Esophagus muscularis mucosa (tissue), 4 donors: ENCODE results near the gene EOLA2. TPM values are rescaled to one million over a fixed set of nuclear protein-coding genes. Genes with fewer than 3 reads are reported as not detected.
"Not testable (repeated sequence)": the region's sequence is repeated elsewhere in the genome, so short reads cannot be mapped to it uniquely, and the experiment has no call there.

ENCODE experiments used
- DNase-seq: peaks from one replicate; pipeline ENCODE4 v3.0.0-alpha.2; 2017; ENCODE audit errors: extremely low spot score
- H3K27ac ChIP-seq, 4 donors: fragments of 200-600 bp; sonication (generic); replicated peaks in 1 of 4; 1 replicate in 3 of 4; 2 replicates in 1 of 4; pipeline ENCODE4 v1.5.1; 2016 to 2019; ENCODE audit warnings: mild to moderate bottlenecking in 1 of 4
- H3K27me3 ChIP-seq, 4 donors: fragments of 200-600 bp; sonication (generic); one replicate each; pipeline versions ENCODE4 v1.5.1 to v1.6.0; 2016 to 2019
- H3K36me3 ChIP-seq, 4 donors: fragments of 200-600 bp; sonication (generic); one replicate each; pipeline ENCODE4 v1.5.1; 2016 to 2019
- H3K4me1 ChIP-seq, 4 donors: fragments of 200-600 bp; sonication (generic); one replicate each; pipeline ENCODE4 v1.5.1; 2016 to 2019
- H3K4me3 ChIP-seq, 4 donors: fragments of 200-600 bp; sonication (generic); 1 replicate in 2 of 4; 2 replicates in 2 of 4; pipeline ENCODE4 v1.5.1; 2016 to 2019; ENCODE audit warnings: mild to moderate bottlenecking in 4 of 4, moderate library complexity in 1 of 4
- H3K9me3 ChIP-seq, 4 donors: fragments of 200-600 bp; sonication (generic); 1 replicate in 3 of 4; 2 replicates in 1 of 4; pipeline ENCODE4 v1.5.1; 2016 to 2019
- EP300 ChIP-seq: sonication (generic); formaldehyde crosslinking; IDR thresholded peaks from one replicate; pipeline ENCODE4 v1.6.1; 2017; ENCODE audit warnings: antibody characterized with exemption
- POLR2A ChIP-seq: fragments of 450-650 bp; IDR thresholded peaks from one replicate; pipeline ENCODE4 v1.6.1; 2017; ENCODE audit warnings: antibody characterized with exemption, moderate library complexity, mild to moderate bottlenecking, low read depth
- POLR2AphosphoS5 ChIP-seq, 2 donors: sonication (generic); formaldehyde crosslinking; IDR thresholded peaks; one replicate each; pipeline ENCODE4 v1.6.1; 2017; ENCODE audit warnings: antibody characterized with exemption in 2 of 2
- WGBS: methylation state at CpG from one replicate; pipeline ENCODE4 v1.1.5; 2018; 5-methylcytosine and 5-hydroxymethylcytosine counted together
- intact Hi-C: fragments of 100-400 bp; cut with DNase I; formaldehyde crosslinking; loops from one replicate; pipeline ENCODE4 v1.15.1; 2023
- total RNA-seq, 4 donors: library from RNA; depleted of rRNA; stranded (reverse); fragments of >200 nt; gene quantifications; one replicate each; pipeline versions ENCODE4 v1.1.0 to v1.2.1, GENCODE V29; 2016
- TF ChIP-seq, protein P1 (sequence below), 3 experiments: fragments of 200-600 bp in 2 of 3; fragments of 450-650 bp in 1 of 3; sonication (generic) in 2 of 3; IDR thresholded peaks; one replicate each; pipeline ENCODE4 v1.5.1; 2017 to 2019; ENCODE audit warnings: antibody characterized with exemption in 3 of 3, mild to moderate bottlenecking in 2 of 3, moderate library complexity in 1 of 3

The EOLA2 gene
- total RNA-seq, 4 donors from 2014 or later = 15.4 to 24.0 (median 21.5) TPM

DNA sequence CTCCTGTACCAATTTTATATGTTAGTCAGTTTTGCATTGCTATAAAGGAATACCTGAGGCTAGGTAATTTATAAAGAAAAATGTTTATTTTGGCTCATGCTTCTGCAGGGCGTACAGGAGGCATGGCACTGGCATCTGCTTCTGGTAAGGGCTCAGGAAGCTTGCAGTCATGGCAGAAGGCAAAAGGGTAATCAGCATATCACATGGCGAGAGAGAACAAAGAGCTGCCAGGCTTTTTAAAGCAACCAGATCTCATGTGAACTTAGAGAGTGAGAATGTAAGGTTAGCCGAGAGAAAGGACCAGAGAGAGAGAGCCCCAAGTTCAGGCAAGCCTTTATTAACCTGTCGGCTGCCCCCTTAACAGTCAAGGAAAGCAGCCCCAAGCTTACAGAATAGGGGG, 14.5 kb downstream of the EOLA2 start:
- H3K4me3 ChIP-seq, H3K27ac ChIP-seq, DNase-seq, H3K36me3 ChIP-seq, H3K27me3 ChIP-seq, H3K9me3 ChIP-seq, H3K4me1 ChIP-seq, intact Hi-C loops: not testable (repeated sequence)
- no CpG with 5 or more reads among the region's 4 CpGs for WGBS

DNA sequence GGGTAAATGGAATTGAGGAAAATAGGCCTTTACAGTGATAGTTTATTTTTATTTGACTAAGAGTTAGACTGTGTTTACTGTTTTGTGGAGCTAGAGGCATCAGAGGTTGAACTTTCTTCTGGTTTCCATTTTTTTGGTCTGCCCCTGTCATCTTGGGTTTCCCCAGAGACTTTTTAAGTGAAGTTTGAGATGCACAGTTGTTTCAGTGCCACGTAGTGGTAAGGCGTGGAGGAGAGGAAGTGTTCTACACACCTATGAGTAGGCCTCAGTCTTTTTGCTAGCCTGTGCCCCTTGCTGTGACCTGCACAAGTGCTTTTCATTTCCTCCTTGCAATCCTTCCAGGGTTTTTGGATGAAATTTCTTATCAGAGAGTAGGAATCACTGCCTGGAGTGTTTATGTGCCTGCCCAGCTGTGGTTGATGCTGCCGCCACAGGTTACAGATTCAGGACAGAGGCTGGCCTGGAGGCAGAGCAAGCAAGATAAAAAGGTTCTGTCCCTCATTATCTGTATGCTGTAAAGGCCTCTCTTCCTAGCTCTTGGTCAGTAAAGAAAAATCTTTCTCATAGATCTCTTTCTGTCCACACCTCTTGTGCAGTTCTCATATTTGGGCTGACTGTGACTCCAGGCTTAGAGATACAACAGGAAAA, 21.4 kb downstream of the EOLA2 start:
- Histone ChIP-seq H3K27me3 (no peaks in the 10 kb centered on the region), H3K4me1 (no peaks in the 10 kb centered on the region), H3K4me3 (no peak overlapping the region), H3K36me3 (no peaks in the 10 kb centered on the region), H3K9me3 (no peaks in the 10 kb centered on the region), H3K27ac (no peak overlapping the region)
- no peak for DNase-seq
- WGBS = 76% methylated on average over 3 of the region's 3 CpGs
- intact Hi-C loops = no loop called here
- TF ChIP-seq POLR2A = no peak
- TF ChIP-seq, protein P1, sequence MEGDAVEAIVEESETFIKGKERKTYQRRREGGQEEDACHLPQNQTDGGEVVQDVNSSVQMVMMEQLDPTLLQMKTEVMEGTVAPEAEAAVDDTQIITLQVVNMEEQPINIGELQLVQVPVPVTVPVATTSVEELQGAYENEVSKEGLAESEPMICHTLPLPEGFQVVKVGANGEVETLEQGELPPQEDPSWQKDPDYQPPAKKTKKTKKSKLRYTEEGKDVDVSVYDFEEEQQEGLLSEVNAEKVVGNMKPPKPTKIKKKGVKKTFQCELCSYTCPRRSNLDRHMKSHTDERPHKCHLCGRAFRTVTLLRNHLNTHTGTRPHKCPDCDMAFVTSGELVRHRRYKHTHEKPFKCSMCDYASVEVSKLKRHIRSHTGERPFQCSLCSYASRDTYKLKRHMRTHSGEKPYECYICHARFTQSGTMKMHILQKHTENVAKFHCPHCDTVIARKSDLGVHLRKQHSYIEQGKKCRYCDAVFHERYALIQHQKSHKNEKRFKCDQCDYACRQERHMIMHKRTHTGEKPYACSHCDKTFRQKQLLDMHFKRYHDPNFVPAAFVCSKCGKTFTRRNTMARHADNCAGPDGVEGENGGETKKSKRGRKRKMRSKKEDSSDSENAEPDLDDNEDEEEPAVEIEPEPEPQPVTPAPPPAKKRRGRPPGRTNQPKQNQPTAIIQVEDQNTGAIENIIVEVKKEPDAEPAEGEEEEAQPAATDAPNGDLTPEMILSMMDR (IDR thresholded peaks at IDR 0.05) = no peak
- no peak for TF ChIP-seq EP300
- TF ChIP-seq POLR2AphosphoS5 (IDR thresholded peaks at IDR 0.05) = no peak

DNA sequence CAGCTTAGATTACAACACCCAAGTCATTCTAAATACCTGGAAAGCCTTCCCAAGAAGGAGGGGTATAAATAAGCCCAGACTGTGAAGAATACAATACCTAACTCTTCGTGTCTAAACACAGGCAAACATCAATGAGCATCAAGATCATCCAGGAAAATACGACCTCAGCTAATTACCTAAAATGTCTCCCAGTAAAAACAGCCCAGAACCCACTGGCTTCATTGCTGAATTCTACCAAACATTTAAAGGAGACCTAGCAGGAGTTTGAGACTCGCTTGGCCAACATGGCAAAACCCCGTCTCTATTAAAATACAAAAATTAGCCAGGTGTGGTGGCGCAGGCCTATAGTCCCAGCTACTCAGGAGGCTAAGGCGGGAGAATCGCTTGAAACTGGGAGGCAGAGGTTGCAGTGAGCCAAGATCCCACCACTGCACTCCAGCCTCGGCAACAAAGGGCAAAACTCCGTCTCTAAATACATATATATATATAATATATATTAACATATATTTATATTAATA, 28.1 kb downstream of the EOLA2 start:
- no peak overlapping the region for H3K27ac ChIP-seq
- no peaks in the 10 kb centered on the region for H3K36me3 ChIP-seq
- no peaks in the 10 kb centered on the region for H3K27me3 ChIP-seq
- TF ChIP-seq EP300 (no peak), POLR2AphosphoS5 (IDR thresholded peaks at IDR 0.05) (no peak)
- intact Hi-C loops = no loop called here
- no peak overlapping the region for H3K4me3 ChIP-seq
- no peaks in the 10 kb centered on the region for H3K4me1 ChIP-seq
- no peak for DNase-seq
- 86% methylated on average over 9 of the region's 9 CpGs for WGBS
- no peaks in the 10 kb centered on the region for H3K9me3 ChIP-seq

DNA sequence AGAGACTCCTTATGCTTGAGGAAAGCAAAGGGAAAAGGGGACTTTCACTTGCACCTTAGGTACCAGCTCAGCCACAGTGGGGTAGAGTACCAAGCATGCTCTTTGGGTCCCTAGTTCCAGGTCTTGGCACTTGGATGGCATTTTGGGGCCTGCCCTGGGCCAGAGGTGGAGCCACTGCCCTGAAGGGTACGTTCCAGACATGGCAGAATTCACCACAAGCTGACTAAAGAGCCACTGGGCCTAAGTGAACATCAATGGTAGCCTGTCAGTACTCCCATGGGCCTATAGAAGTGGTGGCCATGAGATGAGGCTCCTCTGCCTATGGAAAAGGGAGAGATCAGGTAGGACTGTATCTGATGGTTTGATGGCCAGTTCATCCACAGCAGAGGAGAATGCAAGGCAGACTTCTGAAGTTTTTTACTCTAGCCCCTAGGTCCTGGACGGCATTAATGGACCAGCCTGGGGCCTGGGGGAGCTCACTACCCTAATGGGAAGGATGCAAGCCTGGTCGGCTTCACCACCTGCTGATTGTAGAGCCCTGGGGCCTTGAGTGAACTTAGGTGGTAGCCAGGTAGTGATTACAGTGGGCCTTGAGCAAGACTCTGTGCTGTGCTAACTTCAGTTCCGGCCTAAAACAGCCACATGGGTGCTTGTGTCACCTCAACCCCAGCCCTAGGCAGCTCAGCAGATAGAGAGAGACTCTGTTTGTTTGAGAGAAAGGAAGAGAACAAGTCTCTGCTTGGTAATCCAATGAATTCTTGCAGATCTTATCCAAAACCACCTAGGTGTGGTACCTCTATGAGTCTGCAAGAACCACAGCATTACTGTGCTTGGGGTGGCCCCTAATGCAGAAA, 28.7 kb downstream of the EOLA2 start:
- intact Hi-C loops = no loop called here
- WGBS = 92% methylated on average over 2 of the region's 4 CpGs
- Histone ChIP-seq H3K9me3 (no peaks in the 10 kb centered on the region), H3K4me1 (no peaks in the 10 kb centered on the region), H3K27ac (no peak overlapping the region), H3K27me3 (no peaks in the 10 kb centered on the region), H3K36me3 (no peaks in the 10 kb centered on the region), H3K4me3 (no peak overlapping the region)
- TF ChIP-seq POLR2AphosphoS5 (IDR thresholded peaks at IDR 0.05) (no peak), EP300 (no peak), POLR2A (no peak)
- TF ChIP-seq, protein P1 (IDR thresholded peaks at IDR 0.05) = no peak
- DNase-seq = no peak

DNA sequence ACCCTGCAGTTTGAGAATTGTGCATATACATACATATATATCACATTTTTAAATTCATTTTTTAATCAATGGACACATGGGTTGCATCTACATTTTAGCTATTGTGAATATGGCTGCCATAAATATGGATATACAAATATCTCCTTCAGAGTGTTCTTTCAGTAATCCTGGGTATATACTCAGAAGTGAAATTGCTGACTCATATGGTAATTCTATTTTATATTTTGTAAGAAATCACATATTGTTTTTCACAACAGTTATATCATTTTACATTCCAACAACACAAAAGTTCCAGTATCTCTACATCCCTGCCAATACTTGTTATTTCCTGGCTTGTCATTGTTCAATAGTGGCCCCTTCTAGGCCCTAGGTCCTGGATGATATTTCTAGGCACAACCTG, 29.6 kb downstream of the EOLA2 start:
- Histone ChIP-seq H3K27ac (no peak overlapping the region), H3K36me3 (no peaks in the 10 kb centered on the region), H3K9me3 (no peaks in the 10 kb centered on the region), H3K4me3 (no peak overlapping the region), H3K4me1 (no peaks in the 10 kb centered on the region), H3K27me3 (no peaks in the 10 kb centered on the region)
- intact Hi-C loops = no loop called here
- TF ChIP-seq EP300 = no peak
- TF ChIP-seq, protein P1 (IDR thresholded peaks at IDR 0.05) = no peak
- no peak for TF ChIP-seq POLR2A
- no peak for TF ChIP-seq POLR2AphosphoS5 (IDR thresholded peaks at IDR 0.05)
- DNase-seq = no peak
